Suprapubic skin (tissue), 4 donors: ENCODE measurements around the gene PTP4A2.

Experiments used
- CTCF ChIP-seq, 2 donors: fragments of 200-600 bp in 1 of 2; fragments of 450-650 bp in 1 of 2; sonication (generic) in 1 of 2; IDR thresholded peaks; one replicate each; pipeline ENCODE4 v1.5.1; 2016 to 2019; ENCODE audit warnings: antibody characterized with exemption in 2 of 2, mild to moderate bottlenecking in 1 of 2, moderate library complexity in 1 of 2
- EP300 ChIP-seq: sonication (generic); formaldehyde crosslinking; IDR thresholded peaks from one replicate; pipeline ENCODE4 v1.6.1; 2017; ENCODE audit warnings: antibody characterized with exemption
- POLR2A ChIP-seq, 2 donors: fragments of 450-650 bp; IDR thresholded peaks; one replicate each; pipeline ENCODE4 v1.6.1; 2017; ENCODE audit warnings: antibody characterized with exemption in 2 of 2, mild to moderate bottlenecking in 2 of 2, moderate library complexity in 2 of 2
- POLR2AphosphoS5 ChIP-seq, 3 donors: sonication (generic); formaldehyde crosslinking; IDR thresholded peaks; one replicate each; pipeline ENCODE4 v1.6.1; 2017; ENCODE audit warnings: antibody characterized with exemption in 3 of 3

- TF ChIP-seq POLR2AphosphoS5 (IDR thresholded peaks at IDR 0.05) (no peak), CTCF (IDR thresholded peaks at IDR 0.05) (no peak), POLR2A (IDR thresholded peaks at IDR 0.05) (no peak), EP300 (no peak)
Observed at GRCh38 chr1:31930836-31931592, 7.2 kb downstream of the PTP4A2 start.
